ENCODE data around the gene ELMO1. TPM values are rescaled to one million over a fixed set of nuclear protein-coding genes. Genes with fewer than 3 reads are reported as not detected.

ELMO1 gene
- total RNA-seq, 2 experiments from 2014 or later, result 72.8 to 75.3 TPM

DNA sequence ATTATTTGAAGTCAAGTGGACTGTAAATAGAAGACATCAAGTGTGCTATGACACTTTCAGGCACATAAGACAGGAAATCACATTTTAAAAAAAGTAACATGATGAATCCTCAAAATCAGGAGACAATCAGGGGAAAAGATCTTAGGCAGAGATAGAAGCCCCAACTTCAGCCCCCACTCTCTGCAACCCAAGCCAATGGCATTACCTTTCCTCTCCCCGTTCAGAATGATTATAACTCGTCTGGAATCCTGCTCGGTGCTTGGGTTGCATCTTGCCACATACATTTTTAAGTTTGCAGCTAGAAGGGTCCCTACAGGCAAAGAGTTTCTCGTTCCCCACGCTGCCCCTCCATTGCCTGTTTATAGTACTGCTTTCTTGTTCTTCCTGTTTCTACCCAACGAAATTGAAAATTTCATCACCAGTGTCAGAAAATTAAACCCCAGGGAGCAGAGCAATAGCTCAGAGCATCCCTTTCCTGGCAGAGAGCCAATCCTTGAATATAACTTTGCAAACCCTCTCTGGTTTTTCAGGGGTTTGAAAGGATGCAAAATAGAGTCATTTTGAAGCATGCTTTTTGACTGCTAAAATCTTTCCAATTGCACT lies 463.9 kb downstream of the ELMO1 start:
- ATAC-seq (no peak), DNase-seq (no peak)
- H3K36me3 Mint-ChIP-seq (ENCODE audit: low read depth), result peaks cover 10% of the 10 kb centered on the region
- intact Hi-C loops (cut with micrococcal nuclease), result loop anchor here (5.0 to 10.0 kb wide), 2 partner anchors 197 to 500 kb away; no protein-coding TSS in a partner anchor
- peaks cover 31% of the 10 kb centered on the region for H3K4me1 Mint-ChIP-seq (ENCODE audit: low read depth)
- TF ChIP-seq, protein P1, sequence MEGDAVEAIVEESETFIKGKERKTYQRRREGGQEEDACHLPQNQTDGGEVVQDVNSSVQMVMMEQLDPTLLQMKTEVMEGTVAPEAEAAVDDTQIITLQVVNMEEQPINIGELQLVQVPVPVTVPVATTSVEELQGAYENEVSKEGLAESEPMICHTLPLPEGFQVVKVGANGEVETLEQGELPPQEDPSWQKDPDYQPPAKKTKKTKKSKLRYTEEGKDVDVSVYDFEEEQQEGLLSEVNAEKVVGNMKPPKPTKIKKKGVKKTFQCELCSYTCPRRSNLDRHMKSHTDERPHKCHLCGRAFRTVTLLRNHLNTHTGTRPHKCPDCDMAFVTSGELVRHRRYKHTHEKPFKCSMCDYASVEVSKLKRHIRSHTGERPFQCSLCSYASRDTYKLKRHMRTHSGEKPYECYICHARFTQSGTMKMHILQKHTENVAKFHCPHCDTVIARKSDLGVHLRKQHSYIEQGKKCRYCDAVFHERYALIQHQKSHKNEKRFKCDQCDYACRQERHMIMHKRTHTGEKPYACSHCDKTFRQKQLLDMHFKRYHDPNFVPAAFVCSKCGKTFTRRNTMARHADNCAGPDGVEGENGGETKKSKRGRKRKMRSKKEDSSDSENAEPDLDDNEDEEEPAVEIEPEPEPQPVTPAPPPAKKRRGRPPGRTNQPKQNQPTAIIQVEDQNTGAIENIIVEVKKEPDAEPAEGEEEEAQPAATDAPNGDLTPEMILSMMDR (IDR thresholded peaks at IDR 0.05), result no peak
- H3K27me3 Mint-ChIP-seq, result no peaks in the 10 kb centered on the region
- peak overlapping the region; percentile 25 for H3K27ac Mint-ChIP-seq
- CTCF ChIA-PET, result interaction anchor here (0.9 to 8.3 kb wide), 6 partner anchors 18 to 215 kb away, joined by 3 to 78 read pairs (median 4); no protein-coding TSS in a partner anchor
- POLR2A ChIA-PET, result interaction anchor here (1.0 kb wide), 1 partner anchor 14 kb away, joined by 5 read pairs; no protein-coding TSS in a partner anchor
- no peak overlapping the region for H3K4me3 Mint-ChIP-seq
- H3K9me3 Mint-ChIP-seq, result no peaks in the 10 kb centered on the region

DNA sequence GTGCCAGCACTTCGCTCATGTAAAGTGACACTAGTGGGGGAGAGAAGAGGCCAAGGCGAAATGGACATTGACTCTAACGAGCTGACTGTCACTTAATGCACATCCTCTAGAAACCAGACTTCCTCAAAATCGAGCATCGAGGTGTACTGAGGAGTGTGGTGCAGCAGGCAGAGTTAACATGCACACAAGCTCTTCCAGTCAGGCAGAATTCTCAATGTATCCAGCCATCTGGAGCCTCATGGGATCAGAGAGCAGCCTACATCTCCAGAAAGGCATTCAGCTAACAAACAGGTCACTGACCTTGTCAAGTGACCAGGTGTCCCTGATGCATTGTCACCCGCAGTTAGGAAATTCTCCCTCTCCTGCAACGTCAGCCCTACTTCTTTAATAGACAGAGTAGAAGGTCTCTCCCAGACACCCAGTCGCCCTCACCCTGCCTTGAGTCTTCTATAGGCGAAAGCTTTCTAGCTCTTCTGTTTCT lies 464.6 kb downstream of the ELMO1 start:
- TF ChIP-seq, protein P1 (IDR thresholded peaks at IDR 0.05), result no peak
- Mint-ChIP-seq H3K27ac (no peak overlapping the region), H3K4me3 (no peak overlapping the region), H3K27me3 (no peaks in the 10 kb centered on the region), H3K9me3 (no peaks in the 10 kb centered on the region), H3K36me3 (ENCODE audit: low read depth) (peaks cover 10% of the 10 kb centered on the region), H3K4me1 (ENCODE audit: low read depth) (peaks cover 31% of the 10 kb centered on the region)
- ChIA-PET POLR2A (interaction anchor here (1.0 to 1.1 kb wide), 2 partner anchors 9 to 14 kb away, joined by 3 to 5 read pairs; no protein-coding TSS in a partner anchor), CTCF (interaction anchor here (0.6 to 8.3 kb wide), 2 partner anchors 198 to 1350 kb away, joined by 3 to 78 read pairs; no protein-coding TSS in a partner anchor)
- DNase-seq, result no peak
- no peak for ATAC-seq
- intact Hi-C loops (cut with micrococcal nuclease), result loop anchor here (10.0 kb wide), 1 partner anchor 499 kb away; no protein-coding TSS in a partner anchor

DNA sequence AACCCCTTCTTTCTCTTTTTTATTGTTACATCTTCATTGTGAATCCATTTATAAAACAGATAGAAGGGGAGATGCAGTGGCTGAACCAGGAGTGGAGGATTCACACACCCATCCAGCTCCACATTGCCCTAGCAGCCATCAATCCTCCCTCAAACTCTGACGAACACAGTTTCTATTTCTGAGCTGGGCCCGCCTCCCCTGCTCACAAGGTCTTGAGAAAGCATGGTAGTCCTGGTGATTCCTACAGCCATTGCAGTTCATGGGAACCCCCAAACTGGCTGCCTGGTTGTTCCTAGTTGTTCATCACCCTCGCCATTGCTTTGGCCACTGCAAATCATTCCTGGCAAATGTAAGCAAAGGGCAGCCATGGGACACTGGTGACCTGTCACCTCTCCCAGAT lies 465.9 kb downstream of the ELMO1 start:
- H3K9me3 Mint-ChIP-seq, result no peaks in the 10 kb centered on the region
- no peak for ATAC-seq
- peaks cover 8% of the 10 kb centered on the region for H3K36me3 Mint-ChIP-seq (ENCODE audit: low read depth)
- ChIA-PET POLR2A (no interaction called here), CTCF (interaction anchor here (8.3 kb wide), 1 partner anchor 200 kb away, joined by 78 read pairs; no protein-coding TSS in a partner anchor)
- intact Hi-C loops (cut with micrococcal nuclease), result loop anchor here (10.0 kb wide), 1 partner anchor 498 kb away; no protein-coding TSS in a partner anchor
- peaks cover 28% of the 10 kb centered on the region for H3K4me1 Mint-ChIP-seq (ENCODE audit: low read depth)
- no peak overlapping the region for H3K27ac Mint-ChIP-seq
- TF ChIP-seq, protein P1 (IDR thresholded peaks at IDR 0.05), result no peak
- H3K27me3 Mint-ChIP-seq, result no peaks in the 10 kb centered on the region
- no peak overlapping the region for H3K4me3 Mint-ChIP-seq
- no peak for DNase-seq

DNA sequence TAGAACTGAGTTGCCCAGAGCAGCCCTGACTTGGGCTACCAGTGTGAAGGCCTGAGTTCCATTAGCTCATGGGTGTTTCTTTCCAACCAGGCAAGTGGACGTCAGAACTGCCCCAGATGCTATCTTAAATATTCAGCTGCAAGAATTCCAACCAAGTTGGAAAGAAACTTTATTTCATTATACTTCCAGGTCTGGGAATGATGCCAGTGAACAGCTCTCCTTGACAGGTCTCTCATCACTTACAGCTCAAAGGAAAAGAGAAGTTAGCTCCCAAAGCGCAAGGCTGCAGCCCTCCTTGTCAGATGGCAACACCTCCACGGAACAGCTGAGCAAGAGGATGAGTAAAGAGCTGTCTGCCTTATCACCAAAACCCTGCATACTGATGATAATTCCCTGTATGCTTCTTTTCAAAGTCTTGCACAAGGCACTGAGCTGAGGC lies 468.8 kb downstream of the ELMO1 start:
- TF ChIP-seq, protein P1 (IDR thresholded peaks at IDR 0.05), result no peak
- H3K4me3 Mint-ChIP-seq, result no peak overlapping the region
- H3K9me3 Mint-ChIP-seq, result no peaks in the 10 kb centered on the region
- no peaks in the 10 kb centered on the region for H3K27me3 Mint-ChIP-seq
- ATAC-seq (no peak), DNase-seq (no peak)
- POLR2A ChIA-PET, result no interaction called here
- no peak overlapping the region for H3K27ac Mint-ChIP-seq
- CTCF ChIA-PET, result interaction anchor here (0.7 to 2.1 kb wide), 9 partner anchors 9 to 490 kb away, joined by 3 to 6 read pairs (median 4); no protein-coding TSS in a partner anchor
- H3K4me1 Mint-ChIP-seq (ENCODE audit: low read depth), result peaks cover 7% of the 10 kb centered on the region
- peaks cover 16% of the 10 kb centered on the region for H3K36me3 Mint-ChIP-seq (ENCODE audit: low read depth)
- intact Hi-C loops (cut with micrococcal nuclease), result loop anchor here (10.0 kb wide), 1 partner anchor 495 kb away; no protein-coding TSS in a partner anchor

DNA sequence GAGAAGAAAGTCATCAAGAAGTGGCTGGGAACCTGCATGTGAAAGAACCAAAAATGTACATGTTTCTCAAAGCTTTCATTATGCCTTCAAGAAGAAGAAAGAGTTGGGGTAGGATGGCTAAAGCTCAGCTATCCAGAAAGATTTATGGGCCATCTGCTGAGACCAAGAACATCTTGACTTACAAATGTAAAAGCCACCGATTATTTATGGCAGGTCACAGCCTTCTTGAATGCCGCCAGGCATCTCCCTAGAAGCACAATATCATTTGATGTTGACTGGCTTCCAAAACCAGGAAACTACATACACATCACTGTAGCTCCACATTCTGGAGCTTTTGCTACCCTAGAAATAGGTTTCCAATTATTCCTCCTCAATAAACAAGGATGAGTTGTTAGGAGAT lies 470.2 kb downstream of the ELMO1 start:
- CTCF ChIA-PET, result interaction anchor here (1.0 to 2.1 kb wide), 3 partner anchors 11 to 203 kb away, joined by 3 to 6 read pairs (median 5); no protein-coding TSS in a partner anchor
- peaks cover 22% of the 10 kb centered on the region for H3K36me3 Mint-ChIP-seq (ENCODE audit: low read depth)
- intact Hi-C loops (cut with micrococcal nuclease), result no loop called here
- no peak overlapping the region for H3K4me3 Mint-ChIP-seq
- POLR2A ChIA-PET, result no interaction called here
- ATAC-seq, result no peak
- peaks cover 3% of the 10 kb centered on the region for H3K4me1 Mint-ChIP-seq (ENCODE audit: low read depth)
- no peak for DNase-seq
- TF ChIP-seq, protein P1 (IDR thresholded peaks at IDR 0.05), result no peak
- H3K27ac Mint-ChIP-seq, result no peak overlapping the region
- H3K9me3 Mint-ChIP-seq, result no peaks in the 10 kb centered on the region
- H3K27me3 Mint-ChIP-seq, result no peaks in the 10 kb centered on the region
